A549 (cell line): ENCODE measurements around the gene VAMP4.

ENCODE experiments used
- CTCF ChIP-seq: fragments of >200 bp; sonication (Bioruptor Twin); formaldehyde crosslinking; IDR thresholded peaks from 3 replicates; pipeline ENCODE4 v1.5.1; 2016
- KDM1A ChIP-seq: fragments of 200-600 bp; sonication (generic); IDR thresholded peaks from 2 replicates; pipeline ENCODE4 v1.6.1; 2016; ENCODE audit warnings: low read depth, mild to moderate bottlenecking
- MAZ ChIP-seq: fragments of 150-350 bp; IDR thresholded peaks from 2 replicates; pipeline ENCODE4 v1.6.1; 2014; ENCODE audit warnings: antibody characterized with exemption, low read depth, low read length, borderline replicate concordance
- PHF8 ChIP-seq: fragments of 200-600 bp; sonication (generic); IDR thresholded peaks from 2 replicates; pipeline ENCODE4 v1.6.1; 2016; ENCODE audit warnings: low read depth, mild to moderate bottlenecking, antibody characterized with exemption, moderate library complexity, borderline replicate concordance
- RAD21 ChIP-seq, 2 experiments: fragments of >200 bp in 1 of 2; sonication (Bioruptor Twin) in 1 of 2; formaldehyde crosslinking in 1 of 2; IDR thresholded peaks in 1 of 2; conservative IDR thresholded peaks in 1 of 2; 2 replicates in 1 of 2; 3 replicates in 1 of 2; pipeline ENCODE4 v1.6.1; 2012 to 2018; ENCODE audit warnings: inconsistent platforms in 1 of 2
- ZFP36 ChIP-seq: fragments of 450-650 bp; IDR thresholded peaks from 2 replicates; pipeline ENCODE4 v1.6.1; 2014; ENCODE audit warnings: borderline replicate concordance; ENCODE audit not compliant: partially characterized antibody

DNA sequence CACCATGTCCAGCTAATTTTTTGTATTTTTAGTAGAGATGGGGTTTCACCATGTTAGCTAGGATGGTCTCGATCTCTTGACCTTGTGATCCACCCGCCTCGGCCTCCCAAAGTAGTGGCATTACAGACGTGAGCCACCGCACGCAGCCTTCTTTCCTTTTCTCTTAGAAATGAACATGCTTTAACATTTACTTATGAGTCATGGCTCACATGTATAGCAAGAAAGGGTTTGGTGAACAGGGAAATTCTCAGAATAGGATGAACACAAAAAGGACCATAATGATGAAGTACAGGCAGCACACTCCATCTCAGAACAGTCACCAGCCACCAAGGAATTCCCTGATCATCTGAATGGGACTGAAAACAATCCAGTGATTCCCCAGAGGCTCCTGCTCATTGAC, 9.4 kb upstream of the VAMP4 start:
- TF ChIP-seq RAD21 (conservative IDR thresholded peaks at IDR 0.05 in 1 of 2, IDR thresholded peaks at IDR 0.05 in 1 of 2): no peak
- TF ChIP-seq ZFP36: no peak
- no peak for TF ChIP-seq PHF8
- TF ChIP-seq CTCF: no peak
- no peak for TF ChIP-seq KDM1A
- TF ChIP-seq MAZ: no peak
